GM12892 (cell line): Measurements from ENCODE around the gene TAF8.

Experiments
- DNase-seq: peaks from one replicate; pipeline ENCODE4 v3.0.0; 2011; ENCODE audit not compliant: insufficient read length
- FAIRE-seq: peaks from 2 replicates; lab custom pipeline; 2011; peaks lifted over from hg19 to GRCh38; lab: Jason Lieb, UNC
- POLR2A ChIP-seq: IDR thresholded peaks from 2 replicates; pipeline ENCODE4 v1.6.1; 2011; ENCODE audit warnings: low read depth, low read length, control low read depth
- POLR2AphosphoS5 ChIP-seq: IDR thresholded peaks from 2 replicates; pipeline ENCODE4 v1.6.1; 2011; ENCODE audit warnings: low read depth, low read length, control low read depth
- TAF1 ChIP-seq: IDR thresholded peaks from 2 replicates; pipeline ENCODE4 v1.6.1; 2011; ENCODE audit warnings: low read depth, mild to moderate bottlenecking, control low read depth, low read length, borderline replicate concordance

Gene TAF8

GRCh38 chr6:42046464-42047212 is 3.7 kb upstream of the TAF8 start:
- TF ChIP-seq POLR2A (no peak), POLR2AphosphoS5 (no peak), TAF1 (no peak)
- FAIRE-seq (no peak), DNase-seq (no peak)

GRCh38 chr6:42047213-42047590 is 3.1 kb upstream of the TAF8 start:
- TF ChIP-seq POLR2AphosphoS5 (no peak), TAF1 (no peak), POLR2A (no peak)
- DNase-seq, result no peak
- FAIRE-seq, result no peak

- TF ChIP-seq POLR2A, result no peak
- no peak for TF ChIP-seq POLR2AphosphoS5
- TF ChIP-seq TAF1, result no peak
- FAIRE-seq (no peak), DNase-seq (no peak)
Observed at GRCh38 chr6:42047790-42048405, 2.4 kb upstream of the TAF8 start.

- DNase-seq (no peak), FAIRE-seq (no peak)
- TF ChIP-seq POLR2AphosphoS5, result no peak
Observed at GRCh38 chr6:42049116-42049809, 1.1 kb upstream of the TAF8 start.

- FAIRE-seq (no peak), DNase-seq (no peak)
- no peak for TF ChIP-seq POLR2AphosphoS5
- no peak for TF ChIP-seq POLR2A
- TF ChIP-seq TAF1, result no peak
Observed at GRCh38 chr6:42049948-42050296, 402 bp upstream of the TAF8 start.

GRCh38 chr6:42051268-42051653 is 937 bp downstream of the TAF8 start:
- FAIRE-seq (no peak), DNase-seq (no peak)
- TF ChIP-seq POLR2AphosphoS5 (no peak), TAF1 (no peak), POLR2A (no peak)

GRCh38 chr6:42053601-42054000 is 3.3 kb downstream of the TAF8 start:
- DNase-seq (no peak), FAIRE-seq (no peak)
- no peak for TF ChIP-seq POLR2A
- TF ChIP-seq TAF1, result no peak
- no peak for TF ChIP-seq POLR2AphosphoS5

- DNase-seq (no peak), FAIRE-seq (no peak)
- TF ChIP-seq POLR2AphosphoS5 (no peak), POLR2A (no peak), TAF1 (no peak)
Observed at GRCh38 chr6:42059743-42060142, 9.4 kb downstream of the TAF8 start.

- no peak for FAIRE-seq
Observed at GRCh38 chr6:42066156-42066675, 15.9 kb downstream of the TAF8 start.

GRCh38 chr6:42068173-42068572 is 17.8 kb downstream of the TAF8 start:
- no peak for DNase-seq

More at GRCh38 chr6:42066156-42066675, 15.9 kb downstream of the TAF8 start:
- no peak for DNase-seq
- TF ChIP-seq TAF1, result no peak
- no peak for TF ChIP-seq POLR2AphosphoS5
- TF ChIP-seq POLR2A, result no peak

GRCh38 chr6:42068872-42069522 is 18.7 kb downstream of the TAF8 start:
- no peak for TF ChIP-seq POLR2A
- no peak for TF ChIP-seq POLR2AphosphoS5
- DNase-seq, result no peak
- FAIRE-seq, result no peak

More at GRCh38 chr6:42068173-42068572, 17.8 kb downstream of the TAF8 start:
- TF ChIP-seq POLR2AphosphoS5 (no peak), POLR2A (no peak), TAF1 (no peak)
- FAIRE-seq, result no peak
